HG02973 (cell line): ENCODE data around the gene KRTAP5-9.
"Not testable (repeated sequence)": the region's sequence is repeated elsewhere in the genome, so short reads cannot be mapped to it uniquely, and the experiment has no call there.

Experiments used
- ATAC-seq: cut with Tn5 transposase; IDR thresholded peaks from one replicate; pipeline ENCODE4 v1.9.1; 2021; ENCODE audit warnings: moderate library complexity; ENCODE audit not compliant: unreplicated experiment

Gene KRTAP5-9

GRCh38 chr11:71532036-71532610 is 16.1 kb upstream of the KRTAP5-9 start:
- ATAC-seq, result no peak

- not testable (repeated sequence) for ATAC-seq
Observed at GRCh38 chr11:71534711-71535608, 13.3 kb upstream of the KRTAP5-9 start.

GRCh38 chr11:71535825-71536224 is 12.4 kb upstream of the KRTAP5-9 start:
- ATAC-seq, result no peak

- no peak for ATAC-seq
Observed at GRCh38 chr11:71537537-71537936, 10.7 kb upstream of the KRTAP5-9 start.

- ATAC-seq, result not testable (repeated sequence)
Observed at GRCh38 chr11:71537977-71538665, 10.1 kb upstream of the KRTAP5-9 start, which contains the start of gene KRTAP5-8. KRTAP5-8 (plus strand) TSS chr11:71538025; CDS start chr11:71538056, 31 bp downstream.

- ATAC-seq, result no peak
Observed at GRCh38 chr11:71538666-71538990, 9.6 kb upstream of the KRTAP5-9 start.

- no peak for ATAC-seq
Observed at GRCh38 chr11:71539017-71539416, 9.2 kb upstream of the KRTAP5-9 start.

- ATAC-seq, result not testable (repeated sequence)
Observed at GRCh38 chr11:71539971-71540370, 8.2 kb upstream of the KRTAP5-9 start.

- ATAC-seq, result not testable (repeated sequence)
Observed at GRCh38 chr11:71540521-71541304, 7.5 kb upstream of the KRTAP5-9 start.

- ATAC-seq, result no peak
Observed at GRCh38 chr11:71542382-71542781, 5.8 kb upstream of the KRTAP5-9 start.

GRCh38 chr11:71542879-71543777 is 5.1 kb upstream of the KRTAP5-9 start:
- ATAC-seq, result no peak

- no peak for ATAC-seq
Observed at GRCh38 chr11:71543866-71544265, 4.4 kb upstream of the KRTAP5-9 start.

- ATAC-seq, result no peak
Observed at GRCh38 chr11:71544525-71545214, 3.5 kb upstream of the KRTAP5-9 start.

GRCh38 chr11:71545405-71545966 is 2.7 kb upstream of the KRTAP5-9 start:
- ATAC-seq, result no peak

GRCh38 chr11:71548716-71549151 is 514 bp downstream of the KRTAP5-9 start:
- ATAC-seq, result no peak

GRCh38 chr11:71551711-71552110 is 3.5 kb downstream of the KRTAP5-9 start:
- no peak for ATAC-seq

GRCh38 chr11:71554996-71555395 is 6.8 kb downstream of the KRTAP5-9 start:
- no peak for ATAC-seq

GRCh38 chr11:71555508-71555907 is 7.3 kb downstream of the KRTAP5-9 start:
- no peak for ATAC-seq

- no peak for ATAC-seq
Observed at GRCh38 chr11:71556018-71556417, 7.8 kb downstream of the KRTAP5-9 start.
